Fibroblast of the aortic adventitia (primary cell): Measurements from ENCODE around the gene TLE5. TPM values are rescaled to one million over a fixed set of nuclear protein-coding genes. Genes with fewer than 3 reads are reported as not detected.
"Not testable (repeated sequence)": the region's sequence is repeated elsewhere in the genome, so short reads cannot be mapped to it uniquely, and the experiment has no call there.

ENCODE experiments used
- DNase-seq: peaks from one replicate; pipeline ENCODE4 v3.0.0-alpha.2; 2010; ENCODE audit warnings: low read depth
- H3K4me3 ChIP-seq: 2 replicates; pipeline ENCODE4 v1.5.1; 2011; ENCODE audit warnings: low read depth, mild to moderate bottlenecking, control low read depth, low read length, moderate library complexity
- CTCF ChIP-seq: IDR thresholded peaks from 2 replicates; pipeline ENCODE4 v1.5.1; 2011; ENCODE audit warnings: mild to moderate bottlenecking, low read length, control low read depth, inconsistent platforms; ENCODE audit not compliant: insufficient read depth
- total RNA-seq: library from RNA; depleted of rRNA; stranded (reverse); fragments of >200 nt; gene quantifications from 2 replicates; pipeline ENCODE4 v1.2.3, GENCODE V29; 2012; ENCODE audit warnings: low replicate concordance

TLE5 gene
- total RNA-seq, 1 donor = 232 TPM

- H3K4me3 ChIP-seq = no peak overlapping the region
- no peak for DNase-seq
- no peak for TF ChIP-seq CTCF
Measured at GRCh38 chr19:3041761-3042620, 20.3 kb downstream of the TLE5 start.

DNA sequence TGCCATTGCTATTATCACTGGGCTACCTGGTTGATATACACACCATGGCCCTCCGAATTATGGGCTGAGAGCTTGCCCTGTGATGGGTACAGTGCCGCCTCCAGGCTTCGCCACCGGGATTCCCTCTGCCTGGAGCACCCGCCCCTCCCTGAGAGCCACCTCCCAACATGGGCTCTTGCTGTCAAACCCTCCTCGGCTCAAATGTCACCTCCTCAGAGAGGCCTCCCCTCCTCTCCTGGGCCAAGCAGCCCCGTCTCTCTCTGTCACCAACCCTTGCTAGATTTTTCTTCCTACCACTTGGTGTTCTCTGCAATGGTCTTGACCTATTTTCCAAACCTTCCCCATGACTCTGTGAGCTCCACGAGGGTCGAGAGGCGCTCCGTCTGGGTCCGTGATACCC is 21.0 kb downstream of the TLE5 start:
- no peak overlapping the region for H3K4me3 ChIP-seq
- TF ChIP-seq CTCF = no peak
- DNase-seq = no peak

DNA sequence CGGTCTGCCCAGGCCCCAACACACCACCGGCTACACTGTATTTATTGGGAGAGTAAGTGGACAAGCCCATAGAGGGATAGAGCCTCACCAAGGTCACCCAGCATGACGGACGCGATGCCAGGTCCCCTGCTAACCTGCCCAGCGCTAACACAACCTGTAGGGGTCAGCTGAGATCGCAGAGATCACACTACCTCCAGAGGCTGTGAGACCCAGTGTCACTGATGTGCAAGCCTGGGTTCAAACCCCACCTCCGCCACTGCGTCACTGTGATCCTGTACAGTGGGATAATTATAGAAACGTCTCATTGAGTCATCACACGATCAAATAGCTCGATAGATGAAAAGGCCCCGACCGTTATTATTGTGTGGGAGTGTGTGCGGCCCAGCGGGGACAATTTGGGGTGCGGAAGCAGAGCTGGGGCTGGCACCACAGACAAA is 22.6 kb downstream of the TLE5 start:
- TF ChIP-seq CTCF = no peak
- no peak overlapping the region for H3K4me3 ChIP-seq
- no peak for DNase-seq

- no peak for TF ChIP-seq CTCF
- no peak overlapping the region for H3K4me3 ChIP-seq
Measured at GRCh38 chr19:3039125-3039524, 23.2 kb downstream of the TLE5 start.

GRCh38 chr19:3038214-3038613 is 24.1 kb downstream of the TLE5 start:
- no peak for TF ChIP-seq CTCF
- DNase-seq = no peak
- no peak overlapping the region for H3K4me3 ChIP-seq

More at GRCh38 chr19:3039125-3039524, 23.2 kb downstream of the TLE5 start:
- no peak for DNase-seq

DNA sequence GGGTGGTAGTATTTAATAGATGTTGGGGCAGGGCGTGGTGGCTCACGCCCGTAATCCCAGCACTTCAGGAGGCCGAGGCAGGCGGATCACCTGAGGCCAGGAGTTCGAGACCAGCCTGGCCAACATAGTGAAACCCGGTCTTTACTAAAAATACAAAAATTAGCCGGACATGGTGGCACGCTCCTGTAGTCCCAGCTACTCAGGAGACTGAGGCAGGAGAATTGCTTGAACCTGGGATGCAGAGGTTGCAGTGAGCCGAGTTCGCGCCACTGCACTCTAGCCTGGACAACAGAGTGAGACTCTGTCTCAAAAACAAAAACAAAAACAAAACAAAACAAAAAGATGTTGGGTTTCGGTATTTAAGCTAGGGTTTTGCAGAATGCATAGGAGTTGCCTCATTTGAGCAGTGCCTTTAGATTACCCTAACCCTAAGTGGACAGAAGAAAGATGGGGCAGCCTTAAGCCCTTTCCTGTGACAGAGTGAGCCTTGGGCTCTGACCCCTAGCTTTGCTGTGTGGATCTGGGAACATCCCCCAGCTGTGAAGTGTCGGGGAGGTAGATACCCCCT is 25.2 kb downstream of the TLE5 start:
- DNase-seq, H3K4me3 ChIP-seq: not testable (repeated sequence)

- TF ChIP-seq CTCF = no peak
- peak overlapping the region; percentile 67 for H3K4me3 ChIP-seq
- peak; percentile 93 for DNase-seq
Measured at GRCh38 chr19:3036119-3036976, 25.9 kb downstream of the TLE5 start.
